Stimulated activated CD8-positive, alpha-beta memory T cell treated with anti-CD3 and anti-CD28 coated beads, Interleukin-2, amount 100 ng/mL, for 1 hour (primary cell): ENCODE measurements around the gene NQO2.
"Not testable (repeated sequence)": the region's sequence is repeated elsewhere in the genome, so short reads cannot be mapped to it uniquely, and the experiment has no call there.

ENCODE experiments used
- DNase-seq, 2 donors: peaks; one replicate each; pipeline ENCODE4 v3.0.0-alpha.2; 2020; ENCODE audit warnings: low read depth in 2 of 2

Gene NQO2

DNA sequence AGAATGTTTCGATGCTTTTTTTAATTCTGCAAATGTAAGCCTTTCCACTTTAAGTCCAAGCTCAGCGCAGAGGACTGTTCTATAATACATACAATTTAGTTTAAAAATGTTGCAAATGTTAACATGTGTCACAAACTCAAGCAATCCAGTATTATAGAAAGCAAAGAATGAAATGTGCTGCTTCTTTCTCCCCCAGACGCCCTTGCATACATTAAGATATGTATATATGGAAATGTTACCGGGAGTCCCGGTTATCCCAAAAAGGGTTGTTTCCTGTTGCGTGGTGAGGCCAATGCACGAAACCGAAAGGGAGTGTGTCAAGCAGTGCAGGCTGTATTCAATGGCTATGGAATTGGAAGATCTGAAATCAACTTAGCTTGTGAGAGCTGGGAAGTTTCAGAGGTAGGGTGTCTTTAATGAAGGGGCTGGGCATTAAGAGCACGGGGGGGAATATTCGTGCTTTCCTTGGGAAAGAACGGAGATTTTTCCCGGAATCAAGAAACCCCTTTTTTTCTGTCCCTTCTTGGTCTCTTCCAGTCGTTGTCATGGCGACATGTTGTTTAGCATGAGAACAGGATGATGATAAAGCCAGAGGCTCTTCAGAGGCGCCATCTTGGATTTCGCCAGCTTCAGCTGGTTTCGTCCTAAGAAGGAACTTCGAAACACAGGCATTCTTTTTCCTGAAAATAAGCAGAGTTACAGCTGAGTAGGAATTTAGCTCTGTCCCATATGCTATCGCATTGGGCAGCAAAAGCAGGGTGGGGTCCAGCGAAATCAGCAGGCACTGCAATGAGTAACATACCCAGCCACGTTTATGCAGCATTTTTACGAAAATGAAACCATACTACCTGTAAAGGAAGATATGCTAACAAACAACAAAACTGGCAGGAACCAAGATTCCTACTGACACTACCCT lies 10.1 kb upstream of the NQO2 start:
- DNase-seq, result peak; percentile 46 to 60

DNA sequence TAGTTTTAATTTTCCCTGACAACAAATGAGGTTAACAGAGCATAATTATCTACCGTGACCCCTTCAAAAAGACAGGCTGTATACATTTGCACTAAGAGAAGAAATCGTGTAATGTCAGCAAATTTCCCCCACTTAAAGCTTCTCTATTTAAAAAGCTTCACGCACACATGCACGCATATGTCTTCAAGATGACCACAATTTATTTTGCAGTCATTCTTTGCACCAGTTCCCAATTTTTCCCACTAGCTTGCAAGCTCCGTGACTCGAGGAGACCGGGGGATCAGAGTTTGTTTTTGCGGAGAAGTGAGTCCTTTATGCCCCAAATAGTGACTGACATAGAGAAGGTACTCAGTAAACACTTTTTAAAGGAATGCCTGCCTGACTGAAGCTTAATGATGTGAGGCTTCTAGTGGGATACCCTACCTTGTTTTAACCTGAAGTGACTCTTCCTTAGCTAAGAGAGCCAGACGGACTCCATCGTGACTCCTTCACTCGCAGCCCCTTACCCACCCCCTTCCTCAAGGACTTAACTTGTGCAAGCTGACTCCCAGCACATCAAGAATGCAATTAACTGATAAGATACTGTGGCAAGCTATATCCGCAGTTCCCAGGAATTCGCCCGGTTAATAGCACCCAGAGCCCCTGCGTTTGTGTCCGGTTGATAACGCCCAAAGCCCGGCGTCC lies 9.3 kb upstream of the NQO2 start:
- no peak for DNase-seq

DNA sequence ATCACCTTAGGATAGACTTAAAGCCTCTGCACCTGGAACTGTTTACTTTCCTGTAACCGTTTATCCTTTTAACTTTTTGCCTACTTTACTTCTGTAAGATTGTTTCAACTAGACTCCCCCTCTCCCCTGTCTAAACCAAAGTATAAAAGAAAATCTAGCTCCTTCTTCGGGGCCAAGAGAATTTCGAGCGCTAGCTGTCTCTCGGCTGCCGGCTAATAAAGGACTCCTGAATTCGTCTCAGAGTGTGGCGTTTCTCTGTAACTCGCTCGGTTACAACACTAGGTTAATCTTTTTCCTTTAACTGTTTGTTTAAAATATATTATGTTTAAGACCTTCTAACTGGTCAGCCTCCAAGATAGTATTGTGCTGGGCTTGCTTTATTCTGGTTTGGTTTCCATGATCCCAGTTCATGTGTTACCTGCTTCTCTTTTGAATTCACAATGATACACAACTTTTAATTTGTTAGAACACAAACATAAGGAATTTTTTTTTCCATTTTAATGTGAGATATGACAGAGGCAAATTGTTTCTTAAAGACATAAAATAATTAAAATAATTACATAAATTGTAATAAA lies 8.7 kb upstream of the NQO2 start:
- no peak for DNase-seq

DNA sequence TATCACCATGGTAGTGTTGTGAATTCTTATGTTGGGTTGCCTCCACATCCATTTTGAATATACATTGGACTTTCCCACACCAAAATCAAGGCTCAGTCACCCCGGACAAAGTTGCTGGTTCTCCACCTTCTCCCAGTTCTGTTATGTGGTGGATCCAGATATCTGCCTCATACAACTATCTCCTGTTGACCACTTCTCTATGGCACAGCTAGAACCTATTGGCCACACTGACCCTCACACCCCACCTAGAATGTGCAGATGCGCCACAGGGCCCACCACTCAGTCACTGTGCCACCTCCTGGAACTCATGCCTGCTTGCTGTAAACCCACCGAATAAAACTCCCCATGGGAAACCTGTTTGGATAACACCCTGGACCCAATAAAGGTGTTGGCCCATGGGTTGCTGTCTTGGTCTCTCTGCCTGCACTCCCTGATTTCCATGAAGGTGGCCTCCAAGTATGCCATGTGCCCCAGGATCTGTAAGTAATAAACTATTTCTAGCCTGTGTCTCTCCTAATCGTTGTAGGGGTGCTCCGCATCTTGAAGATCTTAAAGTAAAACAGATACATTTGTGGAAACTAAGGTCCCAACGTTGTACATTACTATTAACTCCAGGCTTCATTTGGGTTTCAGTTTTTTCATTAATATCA lies 7.2 kb upstream of the NQO2 start:
- DNase-seq, result no peak

GRCh38 chr6:2993755-2994317 lies 5.9 kb upstream of the NQO2 start:
- no peak for DNase-seq

DNA sequence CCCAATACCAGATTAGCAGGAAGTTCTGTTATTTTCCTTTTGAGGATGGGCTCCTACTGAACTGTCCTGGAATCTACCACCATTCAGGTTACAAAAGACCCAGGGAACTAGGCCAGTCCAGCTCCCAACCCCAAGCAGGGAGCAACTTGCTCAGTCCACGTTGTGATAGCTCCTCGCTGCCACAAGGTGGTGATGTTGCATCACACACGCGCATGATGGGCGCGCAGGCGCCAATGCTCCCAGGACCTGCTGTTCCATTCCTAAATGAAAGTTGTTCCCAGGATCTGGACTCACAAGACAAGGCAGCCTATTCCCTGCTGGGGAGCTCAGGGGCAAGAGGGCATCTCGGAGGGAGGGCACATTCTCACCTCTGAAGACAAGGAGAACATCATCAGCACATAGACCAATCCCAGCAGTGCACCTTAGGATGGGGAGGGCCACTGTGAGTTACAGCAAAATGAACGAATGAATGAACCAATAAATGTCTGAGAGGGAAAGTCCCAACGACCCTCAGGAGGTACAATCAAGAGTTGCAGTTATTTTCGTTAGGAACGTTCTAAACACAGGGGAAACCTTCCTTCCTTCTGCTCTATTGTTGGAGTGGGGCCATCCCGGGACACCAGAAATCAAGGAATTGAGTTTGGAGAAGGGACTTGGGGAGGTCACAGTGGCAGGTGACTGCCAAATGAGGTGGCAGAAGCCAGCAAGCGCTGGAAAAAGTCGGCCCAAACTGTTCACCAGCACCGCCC lies 1.3 kb upstream of the NQO2 start:
- DNase-seq, result not testable (repeated sequence)

- DNase-seq, result no peak
These were observed 586 bp upstream of the NQO2 start for GRCh38 chr6:2998998-2999617.

DNA sequence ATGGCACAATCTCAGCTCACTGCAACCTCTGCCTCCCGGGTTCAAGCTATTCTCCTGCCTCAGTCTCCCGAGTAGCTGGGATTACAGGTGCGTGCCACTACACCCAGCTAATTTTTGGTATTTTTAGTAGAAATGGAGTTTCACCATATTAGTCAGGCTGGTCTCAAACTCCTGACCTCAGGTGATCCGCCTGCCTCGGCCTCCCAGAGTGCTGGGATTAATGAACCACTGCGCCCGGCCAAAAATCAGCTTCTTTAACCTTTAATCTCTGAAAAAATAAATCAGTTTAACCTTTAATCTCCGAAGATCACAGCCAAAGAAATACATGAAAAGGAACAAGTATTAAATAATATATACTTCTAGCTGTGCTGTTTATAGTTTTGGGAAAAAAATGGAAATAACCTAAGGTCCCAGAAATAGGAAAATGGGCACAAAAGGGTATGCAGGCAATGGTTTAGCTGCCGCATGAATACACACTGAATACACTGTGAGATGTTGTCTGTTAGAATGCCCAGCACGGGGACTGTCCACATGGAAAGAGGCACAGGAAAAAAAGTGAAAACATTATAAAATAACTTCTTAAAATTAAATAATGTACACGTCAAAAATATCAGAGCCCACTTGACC lies 1.6 kb downstream of the NQO2 start:
- DNase-seq, result no peak

- no peak for DNase-seq
These were observed 2.1 kb downstream of the NQO2 start for GRCh38 chr6:3001773-3002293.

- not testable (repeated sequence) for DNase-seq
These were observed 3.5 kb downstream of the NQO2 start for GRCh38 chr6:3003226-3003625.

- no peak for DNase-seq
These were observed 5.4 kb downstream of the NQO2 start for GRCh38 chr6:3005077-3005476.

DNA sequence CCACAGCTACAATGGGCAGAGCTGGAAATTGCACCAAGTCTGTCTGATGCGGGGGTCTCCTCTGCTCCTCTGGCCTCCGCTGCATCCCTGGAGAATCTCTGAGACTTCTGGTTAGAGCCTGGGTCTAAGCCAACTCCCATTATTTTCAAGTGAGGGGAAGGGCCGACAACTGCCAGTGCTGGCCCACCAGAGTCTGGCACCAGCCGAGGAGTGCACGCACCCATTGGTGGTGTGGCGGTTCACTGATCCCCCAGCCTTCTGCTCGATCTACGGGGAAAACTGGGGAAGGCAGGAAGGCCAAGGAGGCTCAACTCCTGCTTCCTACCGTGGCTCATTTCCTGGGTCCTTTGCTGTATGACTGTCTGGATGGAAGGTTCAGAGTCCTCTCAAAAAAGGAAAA lies 6.2 kb downstream of the NQO2 start:
- DNase-seq, result no peak

DNA sequence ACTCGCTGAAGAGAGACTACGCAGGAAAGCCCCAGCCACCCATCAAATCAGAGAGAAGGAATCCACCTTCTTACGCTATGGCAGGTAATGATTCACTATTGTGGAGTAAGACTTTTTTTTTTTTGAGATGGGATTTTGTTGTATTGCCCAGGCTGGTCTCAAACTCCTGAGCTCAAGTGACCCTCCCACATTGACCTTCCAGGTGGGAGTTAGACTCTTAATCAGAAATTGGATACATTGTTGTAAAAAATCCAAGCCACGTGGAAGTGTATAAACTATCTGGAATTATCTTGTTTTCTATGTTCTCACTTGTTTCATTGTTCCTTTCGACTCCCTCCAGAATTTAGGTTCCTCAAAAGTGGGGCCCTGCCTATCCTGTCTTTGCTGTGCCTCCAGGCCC lies 6.8 kb downstream of the NQO2 start:
- DNase-seq, result no peak

GRCh38 chr6:3007571-3007970 lies 7.9 kb downstream of the NQO2 start:
- DNase-seq, result no peak

- DNase-seq, result not testable (repeated sequence)
These were observed 9.1 kb downstream of the NQO2 start for GRCh38 chr6:3008712-3009265.

GRCh38 chr6:3009930-3010329 lies 10.2 kb downstream of the NQO2 start:
- no peak for DNase-seq

DNA sequence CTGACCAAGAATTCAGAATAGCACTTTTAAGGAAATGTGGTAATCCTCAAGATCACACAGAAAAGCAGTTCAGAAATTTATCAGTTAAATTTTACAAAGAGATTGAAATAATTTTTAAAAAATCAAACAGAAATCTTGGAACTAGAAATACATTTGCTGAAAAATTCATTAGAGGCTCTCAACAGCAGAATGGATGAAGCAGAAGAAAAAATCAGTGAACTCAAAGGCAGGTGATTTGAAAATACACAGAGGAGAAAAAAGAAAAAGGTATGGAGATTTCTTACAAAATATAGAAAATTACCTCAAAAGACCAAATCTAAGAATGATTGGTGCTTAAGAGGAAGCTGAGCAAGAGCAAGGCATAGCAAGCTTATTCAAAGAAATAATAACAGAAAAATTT lies 11.5 kb downstream of the NQO2 start:
- no peak for DNase-seq

GRCh38 chr6:3011592-3011991 lies 11.9 kb downstream of the NQO2 start:
- no peak for DNase-seq

- no peak for DNase-seq
These were observed 13.8 kb downstream of the NQO2 start for GRCh38 chr6:3013486-3013885.
